GM18951 (cell line): ENCODE results near the gene TM4SF1.
"Not testable (repeated sequence)": the region's sequence is repeated elsewhere in the genome, so short reads cannot be mapped to it uniquely, and the experiment has no call there.

ENCODE experiments used
- POLR2A ChIP-seq: IDR thresholded peaks from 4 replicates; pipeline ENCODE4 v1.6.1; 2011; ENCODE audit warnings: mild to moderate bottlenecking; ENCODE audit not compliant: insufficient read length, insufficient read depth; ENCODE audit errors: extremely low read depth
- in situ Hi-C: fragments of 300-500 bp; cut with MboI; formaldehyde crosslinking; loops from one replicate; pipeline ENCODE4 v1.12.0; 2022; ENCODE audit warnings: low sequenced_read_pairs, mixed read lengths, inconsistent platforms; ENCODE audit not compliant: unreplicated experiment

Gene TM4SF1

GRCh38 chr3:149388001-149388440 is 10.6 kb upstream of the TM4SF1 start:
- no peak for TF ChIP-seq POLR2A
- in situ Hi-C loops, result no loop called here

GRCh38 chr3:149386299-149386606 is 8.8 kb upstream of the TM4SF1 start:
- TF ChIP-seq POLR2A, result no peak
- in situ Hi-C loops, result no loop called here

DNA sequence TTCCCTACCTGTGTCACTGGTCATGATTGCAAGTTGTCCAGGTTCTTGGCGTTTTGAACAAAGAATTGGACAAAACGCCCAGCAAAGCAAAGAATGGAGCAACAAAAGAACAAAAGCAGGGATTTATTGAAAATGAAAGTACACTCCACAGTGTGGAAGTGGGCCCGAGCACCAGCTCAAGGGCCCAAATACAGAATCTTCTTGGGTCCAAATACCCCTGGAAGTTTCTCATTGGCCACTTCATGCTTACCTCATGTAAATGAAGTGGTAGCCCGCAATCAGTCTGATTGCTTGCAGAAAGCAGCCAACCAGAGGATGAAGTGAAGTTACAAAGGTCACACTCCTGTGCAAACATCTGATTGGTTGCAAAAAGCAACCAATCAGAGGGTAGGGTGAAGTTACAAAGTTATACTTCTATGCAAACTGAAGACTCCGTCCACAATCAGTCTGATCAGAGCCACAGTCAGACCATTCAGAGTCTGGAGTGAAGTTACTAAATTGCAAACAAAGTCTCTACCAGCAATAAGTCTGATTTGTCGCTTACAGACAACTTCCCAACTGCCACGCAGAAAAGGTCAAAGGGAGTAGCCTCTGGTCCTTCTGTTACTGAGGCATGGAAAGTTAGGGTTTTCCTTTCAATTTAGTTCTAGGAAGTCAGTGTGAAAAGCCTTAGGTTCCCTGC is 8.3 kb upstream of the TM4SF1 start:
- in situ Hi-C loops, result no loop called here
- TF ChIP-seq POLR2A, result no peak

DNA sequence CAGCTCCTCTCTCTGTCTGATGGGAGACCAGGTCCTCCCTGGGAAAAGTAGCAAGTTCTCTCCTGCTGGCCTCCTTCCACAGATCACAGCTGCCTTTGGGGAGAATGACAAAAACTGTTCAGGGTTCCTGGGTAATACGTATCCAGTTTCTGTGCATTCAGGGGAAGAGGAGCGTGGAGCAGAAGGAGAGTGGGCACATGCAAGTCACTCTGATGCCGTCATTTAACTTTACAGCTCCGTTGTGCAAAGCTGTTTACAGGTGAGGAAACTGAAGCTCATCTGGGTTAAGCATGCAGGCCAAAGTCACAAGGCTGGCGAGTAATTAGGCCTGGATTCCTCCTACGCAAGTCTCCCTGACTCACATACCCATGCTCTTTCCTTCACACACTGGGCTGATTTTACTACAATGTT is 7.5 kb upstream of the TM4SF1 start:
- in situ Hi-C loops, result no loop called here
- no peak for TF ChIP-seq POLR2A

DNA sequence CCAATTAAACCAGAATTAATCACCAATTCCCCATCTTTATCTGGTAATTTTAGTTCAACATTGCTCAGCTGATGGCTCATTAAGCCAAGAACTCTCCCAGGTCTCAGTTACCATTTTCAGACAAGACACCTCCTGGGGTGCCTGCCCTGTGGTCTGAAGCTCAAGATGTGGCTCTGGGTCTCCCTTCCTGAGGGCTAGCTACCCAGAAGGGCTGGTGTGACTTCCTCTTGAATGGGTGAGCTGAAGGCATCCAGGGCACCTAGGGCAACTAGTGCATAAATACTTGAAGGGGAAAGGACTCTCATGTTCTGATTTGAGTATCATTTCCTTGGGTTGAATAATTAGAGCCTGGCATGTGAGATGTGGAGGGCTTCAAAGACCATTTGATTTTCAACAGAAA is 6.7 kb upstream of the TM4SF1 start:
- in situ Hi-C loops, result no loop called here
- TF ChIP-seq POLR2A, result no peak

DNA sequence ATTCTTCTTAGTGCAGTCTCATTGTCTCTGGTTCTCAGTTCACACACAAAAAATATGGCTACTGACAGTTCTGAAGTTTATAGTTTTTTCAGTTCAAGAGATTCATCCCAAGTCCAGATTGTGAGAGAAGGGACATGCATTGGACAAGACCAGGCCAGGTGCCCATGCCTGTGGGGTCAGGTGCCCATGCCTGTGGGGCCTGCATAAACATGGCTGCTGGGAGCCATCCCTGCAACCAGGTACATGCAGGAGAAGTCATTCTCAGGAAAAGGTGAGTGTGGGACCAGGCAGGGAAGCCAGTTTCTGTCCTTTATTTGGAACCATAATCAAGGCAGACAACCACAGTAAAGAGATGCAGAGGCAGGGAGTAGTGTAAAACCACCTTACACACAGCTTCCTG is 6.3 kb upstream of the TM4SF1 start:
- TF ChIP-seq POLR2A, result no peak
- in situ Hi-C loops, result no loop called here

GRCh38 chr3:149382518-149382917 is 5.1 kb upstream of the TM4SF1 start:
- in situ Hi-C loops, result no loop called here
- TF ChIP-seq POLR2A, result no peak

DNA sequence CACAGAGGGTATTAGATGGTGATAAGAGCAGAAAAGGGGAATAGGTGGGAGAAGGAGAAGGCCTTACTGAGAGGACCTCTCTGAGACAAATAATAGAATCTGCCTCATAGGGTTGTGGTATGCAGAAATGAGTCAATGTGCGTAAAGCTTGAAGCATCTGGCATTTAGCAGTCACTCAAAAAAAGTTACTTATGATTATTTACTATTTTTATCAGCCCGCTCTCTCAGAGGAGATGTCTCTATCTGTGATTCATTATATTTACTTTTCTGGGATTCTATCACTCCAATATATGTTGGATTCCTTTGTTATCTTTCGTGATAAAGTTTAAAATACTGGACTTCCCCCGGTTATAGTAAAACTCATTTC is 4.6 kb upstream of the TM4SF1 start:
- TF ChIP-seq POLR2A, result no peak
- in situ Hi-C loops, result no loop called here

DNA sequence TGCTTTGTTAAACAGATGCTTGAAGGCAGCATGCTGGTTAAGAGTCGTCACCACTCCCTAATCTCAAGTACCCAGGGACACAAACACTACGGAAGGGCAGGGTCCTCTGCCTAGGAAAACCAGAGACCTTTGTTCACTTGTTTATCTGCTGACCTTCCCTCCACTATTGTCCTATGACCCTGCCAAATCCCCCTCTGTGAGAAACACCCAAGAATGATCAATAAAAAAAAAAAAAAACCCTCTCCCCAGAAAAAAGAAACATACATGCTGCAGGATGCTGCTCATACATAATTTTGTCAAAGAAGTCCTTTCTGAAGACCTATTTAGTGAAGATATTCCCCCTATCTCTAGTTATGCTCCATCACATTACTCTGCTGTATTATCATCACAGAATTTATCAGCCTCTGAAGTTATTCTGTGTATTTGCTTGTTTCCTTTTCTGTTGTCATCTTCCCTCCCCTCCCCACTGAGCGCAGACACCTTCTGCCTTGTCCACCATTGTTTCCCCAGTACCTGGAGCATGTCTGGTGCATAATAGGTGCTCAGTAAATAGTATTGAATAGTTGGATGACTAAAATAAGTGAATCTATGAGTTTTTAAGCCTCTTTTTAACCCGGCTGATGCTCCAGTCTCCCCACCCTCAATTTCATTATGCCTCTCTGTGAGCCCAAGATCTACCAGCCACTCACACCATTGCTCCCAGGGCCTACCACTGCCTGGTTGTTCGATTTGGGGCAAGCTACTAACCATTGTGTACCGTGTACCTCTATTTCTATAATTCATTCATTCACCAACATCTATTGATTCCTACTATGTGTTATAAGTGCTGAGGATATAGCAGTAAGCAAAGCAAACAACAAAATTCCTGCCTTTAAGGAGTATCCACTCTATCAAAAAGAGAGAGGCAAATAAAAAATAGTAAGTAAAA is 4.0 kb upstream of the TM4SF1 start:
- in situ Hi-C loops, result no loop called here
- TF ChIP-seq POLR2A, result no peak

GRCh38 chr3:149380220-149380619 is 2.8 kb upstream of the TM4SF1 start:
- in situ Hi-C loops, result not testable (repeated sequence)

DNA sequence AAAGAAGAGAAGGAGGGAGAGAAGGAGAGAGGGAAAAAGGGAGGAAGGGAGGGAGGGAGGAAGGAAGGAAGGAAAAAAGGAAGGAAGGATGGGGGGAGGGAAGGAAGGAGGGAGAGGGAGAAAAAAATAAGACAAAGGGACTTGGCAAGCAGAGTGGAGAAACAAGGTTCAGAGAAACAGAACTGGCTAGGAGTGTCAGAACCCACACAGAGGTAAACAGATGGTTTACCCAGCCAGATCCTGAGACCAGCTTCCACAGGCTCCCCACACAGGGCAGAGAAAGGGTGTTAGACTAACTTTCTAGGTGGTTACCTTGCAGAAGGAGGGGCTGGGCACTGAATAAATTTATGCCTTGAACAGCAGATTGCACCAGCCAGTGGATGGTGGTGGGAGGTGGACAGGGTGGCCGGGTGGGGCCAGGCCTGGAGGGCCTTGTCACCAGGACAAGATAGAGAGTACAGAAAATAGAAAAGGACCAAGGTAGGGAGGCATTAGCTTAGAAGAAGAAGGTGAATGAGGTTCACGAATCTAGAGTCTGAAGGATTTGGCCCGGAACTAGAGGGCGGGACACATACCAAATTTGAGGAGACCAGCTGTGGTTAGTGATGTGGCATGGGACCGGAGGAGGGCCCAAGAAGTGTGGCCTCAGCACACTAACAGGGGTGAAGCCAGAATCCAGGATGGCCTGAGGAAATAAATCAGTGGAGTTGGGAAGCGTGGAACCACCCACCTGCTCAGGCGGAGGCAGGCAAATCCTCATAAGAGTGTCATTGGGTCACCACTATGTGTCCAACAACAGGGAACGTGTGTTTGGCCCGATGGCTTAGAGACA is 1.2 kb upstream of the TM4SF1 start:
- in situ Hi-C loops, result no loop called here
- no peak for TF ChIP-seq POLR2A

DNA sequence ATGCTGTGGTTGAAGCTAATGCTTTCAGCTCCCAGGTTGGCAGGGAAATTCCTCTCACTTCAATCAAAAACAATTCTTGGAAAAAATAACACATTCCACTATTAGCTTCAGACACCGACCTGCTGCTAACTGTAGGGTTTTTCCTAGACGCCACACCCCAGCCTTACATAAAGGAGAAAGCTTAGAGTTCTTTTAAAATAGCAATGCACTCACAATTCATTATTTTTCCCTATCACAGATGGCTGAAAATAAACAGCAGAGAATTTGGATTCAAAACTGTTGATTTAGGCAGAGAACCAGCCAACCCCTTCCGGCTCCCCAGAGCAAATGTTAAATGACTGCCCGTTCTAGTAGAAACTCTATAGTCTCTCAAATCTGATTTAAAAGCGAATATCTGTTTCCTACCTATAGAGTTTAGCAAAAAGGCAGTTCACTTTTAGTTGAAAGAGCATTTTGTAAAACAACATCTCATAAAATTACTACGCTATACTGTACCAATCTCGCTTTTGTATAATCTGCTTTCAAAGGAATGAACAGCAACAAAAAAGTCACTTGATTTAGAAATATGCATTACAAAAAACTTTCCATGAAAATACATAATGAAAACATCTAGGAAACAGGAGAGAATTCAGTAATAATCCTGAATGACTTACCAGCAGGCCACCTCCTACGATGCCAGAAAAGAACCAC is 586 bp downstream of the TM4SF1 start:
- TF ChIP-seq POLR2A, result no peak
- in situ Hi-C loops, result no loop called here

DNA sequence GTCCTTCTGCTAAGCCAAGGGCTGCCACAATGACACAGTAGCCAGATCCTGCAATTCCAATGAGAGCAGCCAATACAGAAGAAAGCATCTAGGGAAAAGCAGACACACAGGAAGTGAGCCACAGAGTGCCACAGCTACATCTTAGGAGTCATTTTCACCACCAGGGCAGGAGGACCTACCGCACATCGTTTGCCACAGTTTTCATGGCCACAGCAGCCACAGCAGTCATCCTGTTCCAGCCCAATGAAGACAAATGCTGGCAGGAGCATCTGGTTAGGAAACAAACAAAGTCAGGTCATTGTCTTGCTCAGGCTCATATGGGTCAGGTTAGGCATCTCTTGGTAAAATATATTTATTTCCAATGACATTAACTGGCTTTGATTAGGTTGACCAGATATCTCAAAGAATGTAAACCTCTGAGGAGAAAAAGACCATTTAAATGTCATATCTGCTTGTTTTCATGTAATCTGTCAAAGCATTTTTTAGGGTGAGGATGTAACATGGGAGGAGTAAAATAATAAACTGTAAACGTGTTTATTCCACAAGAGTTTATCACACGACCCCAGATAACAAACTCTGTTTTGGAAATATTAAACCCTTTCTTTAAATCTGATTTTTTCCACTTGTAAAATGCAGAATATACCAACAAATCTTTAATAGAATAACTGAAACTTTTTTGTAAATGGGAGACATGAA is 1.8 kb downstream of the TM4SF1 start:
- TF ChIP-seq POLR2A, result no peak
- in situ Hi-C loops, result no loop called here
